ENCODE data around the gene WDR86.

The WDR86 gene

GRCh38 chr7:151345576-151346469, 64.0 kb downstream of the WDR86 start:
- no peak for DNase-seq

DNA sequence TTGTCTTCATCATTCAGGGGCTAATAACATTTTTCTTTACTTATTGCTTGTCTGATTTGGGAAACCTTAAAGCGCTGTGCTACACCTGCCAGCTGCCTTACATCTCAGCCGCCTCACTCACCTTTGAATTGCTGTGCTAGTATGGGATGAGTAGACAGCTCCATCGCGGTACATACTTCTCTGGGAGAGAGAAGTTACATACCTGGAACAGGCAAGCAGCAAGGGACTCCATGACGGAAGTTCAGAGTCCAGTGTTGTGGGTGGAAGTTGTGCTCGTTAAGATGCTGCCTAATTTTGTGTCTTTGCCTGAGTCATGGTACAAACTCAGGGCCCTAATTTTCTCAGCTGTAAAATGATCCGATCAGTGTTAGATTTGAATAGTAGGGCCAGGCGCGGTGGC, 66.3 kb downstream of the WDR86 start:
- DNase-seq, result no peak

GRCh38 chr7:151342811-151343210, 67.0 kb downstream of the WDR86 start:
- no peak for DNase-seq

GRCh38 chr7:151342102-151342646, 67.7 kb downstream of the WDR86 start:
- no peak for DNase-seq

GRCh38 chr7:151341357-151342101, 68.3 kb downstream of the WDR86 start, which contains the start of gene NUB1:
Gene NUB1, plus strand, starts transcription at chr7:151341812. Its CDS starts 3,538 bp downstream, at chr7:151345350.
- DNase-seq, result no peak

DNA sequence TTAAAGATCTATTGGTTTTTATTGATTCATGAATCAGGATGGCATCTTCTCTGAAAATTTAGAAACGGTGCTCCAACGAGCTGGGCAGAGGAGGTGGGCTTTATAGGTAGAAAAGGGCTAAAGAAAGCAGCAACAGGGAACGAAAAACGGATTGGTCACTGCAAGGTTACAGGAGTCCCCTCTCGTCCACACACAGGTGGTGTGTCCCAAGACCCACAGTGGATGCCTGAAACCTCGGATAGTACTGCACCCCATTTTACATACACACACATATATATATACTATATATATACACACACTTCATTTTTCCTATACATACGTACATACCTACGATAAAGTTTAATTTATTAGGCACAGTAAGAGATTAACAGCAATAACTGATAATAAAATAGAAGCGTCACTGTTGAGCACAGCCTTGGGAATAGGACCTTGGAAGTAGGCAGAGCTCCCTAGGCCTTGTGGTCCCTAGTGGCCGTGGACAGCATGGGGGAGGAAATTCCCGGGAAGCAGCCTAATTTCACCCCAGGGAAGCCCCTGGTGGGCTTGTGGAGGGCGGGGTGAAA, 69.0 kb downstream of the WDR86 start:
- DNase-seq, result no peak

DNA sequence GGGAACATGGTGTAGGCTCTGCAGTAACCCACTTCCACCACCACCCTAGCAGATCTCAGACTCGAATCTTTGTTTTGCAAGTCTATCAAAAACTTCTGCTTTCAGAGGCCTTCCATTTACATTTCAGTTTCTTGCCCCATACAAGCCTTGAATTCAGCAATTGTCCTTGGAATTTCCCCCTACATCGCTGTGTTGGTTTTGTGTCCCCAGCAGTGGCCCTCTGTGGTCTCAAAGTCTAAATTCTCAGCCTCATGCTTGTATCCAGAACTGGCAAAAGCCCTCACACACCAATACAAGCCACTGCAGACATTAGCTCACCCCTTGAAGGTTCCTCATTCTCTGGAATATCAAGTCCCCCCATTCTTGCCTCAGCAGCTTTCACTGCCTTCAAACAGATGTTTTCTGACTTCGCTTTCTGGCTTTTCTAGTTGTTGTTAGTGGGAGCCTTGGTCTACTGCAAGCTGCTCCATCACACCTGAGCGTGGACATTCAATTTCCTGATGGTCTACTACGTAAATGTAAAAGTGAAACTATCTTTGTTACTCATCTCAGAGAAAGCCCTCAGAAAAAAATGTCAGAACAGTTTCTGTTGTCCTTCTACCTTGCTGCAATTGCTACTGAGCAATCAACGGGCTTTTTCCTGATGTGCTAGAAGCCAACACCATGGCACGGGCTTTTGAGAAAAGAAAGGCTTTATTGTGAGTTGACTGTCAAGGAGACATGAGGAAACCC, 70.0 kb downstream of the WDR86 start:
- DNase-seq, result no peak

GRCh38 chr7:151338809-151339208, 71.0 kb downstream of the WDR86 start:
- DNase-seq, result no peak

- DNase-seq, result no peak
Measured at GRCh38 chr7:151337346-151337745, 72.5 kb downstream of the WDR86 start.

DNA sequence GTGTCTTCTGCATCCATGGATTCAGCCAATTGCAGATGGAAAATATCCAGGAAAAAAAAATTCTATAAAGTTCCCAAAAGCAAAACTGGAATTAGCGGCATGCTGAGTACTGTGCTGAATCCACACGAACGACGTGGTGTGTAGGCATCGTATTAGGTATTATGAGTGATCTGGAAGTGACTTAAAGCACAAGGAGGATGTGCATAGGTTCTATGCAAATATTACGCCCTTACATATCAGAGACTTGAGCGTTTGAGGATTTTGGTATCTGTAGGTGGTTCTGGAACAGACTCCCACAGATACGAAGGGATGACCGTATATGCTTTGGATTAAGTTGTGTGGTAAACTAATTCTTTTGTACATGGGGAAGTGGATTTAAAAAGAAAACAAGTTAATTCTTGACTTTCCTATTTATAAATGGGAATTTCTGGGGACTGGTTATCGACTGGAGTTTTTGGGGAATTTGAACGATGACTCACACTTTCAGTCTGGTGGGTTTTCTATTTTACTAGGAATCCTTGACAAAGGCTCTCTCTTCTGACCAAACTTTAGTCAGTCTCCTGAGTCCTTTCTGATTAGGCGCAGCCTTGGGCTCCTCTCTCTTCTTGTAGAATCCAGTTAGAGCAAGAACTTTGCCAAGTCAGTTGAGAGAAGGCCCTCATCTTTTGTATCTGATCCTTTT, 73.7 kb downstream of the WDR86 start:
- DNase-seq, result no peak

GRCh38 chr7:151334628-151335027, 75.2 kb downstream of the WDR86 start:
- DNase-seq, result no peak
